Choroid plexus epithelial cell (primary cell): ENCODE data around the gene RNASE3.
"Not testable (repeated sequence)": the region's sequence is repeated elsewhere in the genome, so short reads cannot be mapped to it uniquely, and the experiment has no call there.

ENCODE experiments used
- DNase-seq: peaks from one replicate; pipeline ENCODE4 v3.0.0-alpha.2; 2010; ENCODE audit warnings: low read depth
- H3K4me3 ChIP-seq: 2 replicates; pipeline ENCODE4 v1.5.1; 2011; ENCODE audit warnings: low read depth, mild to moderate bottlenecking, control low read depth, low read length, moderate library complexity
- TF ChIP-seq, protein P1 (sequence below): conservative IDR thresholded peaks from 2 replicates; pipeline ENCODE4 v1.5.1; 2011; ENCODE audit warnings: low read depth, mild to moderate bottlenecking, control low read depth, inconsistent platforms, low read length, moderate library complexity

Gene RNASE3

DNA sequence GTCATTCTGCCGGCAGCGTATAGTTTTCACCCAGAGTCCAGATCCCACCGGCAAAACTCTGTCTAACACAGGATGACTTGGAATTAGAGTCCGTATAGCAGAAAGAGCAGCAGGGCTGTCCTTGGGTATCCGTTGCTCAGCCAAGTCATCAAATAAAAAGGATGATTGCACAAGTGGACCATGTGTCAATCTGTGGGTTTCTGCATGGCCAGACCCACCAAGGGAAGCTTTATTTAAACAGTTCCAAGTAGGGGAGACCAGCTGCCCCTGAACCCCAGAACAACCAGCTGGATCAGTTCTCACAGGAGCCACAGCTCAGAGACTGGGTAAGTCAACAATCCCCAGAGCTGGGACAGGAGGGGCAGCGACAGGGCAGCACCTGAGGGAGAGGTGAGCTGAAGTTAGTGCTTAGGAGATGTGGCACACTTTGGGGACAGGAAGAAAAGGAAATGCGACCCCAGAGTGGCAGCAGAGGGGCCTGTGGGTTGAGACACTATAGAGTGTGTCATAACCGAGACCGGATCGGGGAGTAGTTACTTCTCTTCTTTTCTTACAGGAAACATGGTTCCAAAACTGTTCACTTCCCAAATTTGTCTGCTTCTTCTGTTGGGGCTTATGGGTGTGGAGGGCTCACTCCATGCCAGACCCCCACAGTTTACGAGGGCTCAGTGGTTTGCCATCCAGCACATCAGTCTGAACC lies at the start of gene RNASE3:
TSS of gene RNASE3 (plus strand) at position 260 of the 700 bp plus-strand sequence. CDS start at position 562, 302 bp downstream.
- H3K4me3 ChIP-seq, DNase-seq: not testable (repeated sequence)

DNA sequence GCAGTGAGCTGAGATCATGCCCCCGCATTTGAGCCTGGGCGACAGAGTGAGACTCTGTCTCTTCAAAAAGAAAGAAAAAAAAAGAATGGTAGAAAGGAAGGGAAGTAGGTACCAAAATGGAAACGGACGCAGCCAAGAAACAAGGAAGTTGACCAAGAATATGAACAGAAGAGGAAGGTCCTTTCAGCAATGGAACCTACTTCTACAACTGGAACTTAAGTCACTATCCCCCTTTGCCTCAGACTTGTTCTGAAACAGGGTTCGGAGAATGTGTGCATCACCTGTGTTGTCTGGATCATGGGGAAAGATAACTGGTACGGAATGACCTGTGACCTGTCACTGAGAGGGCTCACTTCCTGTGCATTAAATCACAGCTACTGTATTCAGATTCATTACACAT lies 44.6 kb upstream of the RNASE3 start:
- no peak for DNase-seq
- no peak overlapping the region for H3K4me3 ChIP-seq
- TF ChIP-seq, protein P1, sequence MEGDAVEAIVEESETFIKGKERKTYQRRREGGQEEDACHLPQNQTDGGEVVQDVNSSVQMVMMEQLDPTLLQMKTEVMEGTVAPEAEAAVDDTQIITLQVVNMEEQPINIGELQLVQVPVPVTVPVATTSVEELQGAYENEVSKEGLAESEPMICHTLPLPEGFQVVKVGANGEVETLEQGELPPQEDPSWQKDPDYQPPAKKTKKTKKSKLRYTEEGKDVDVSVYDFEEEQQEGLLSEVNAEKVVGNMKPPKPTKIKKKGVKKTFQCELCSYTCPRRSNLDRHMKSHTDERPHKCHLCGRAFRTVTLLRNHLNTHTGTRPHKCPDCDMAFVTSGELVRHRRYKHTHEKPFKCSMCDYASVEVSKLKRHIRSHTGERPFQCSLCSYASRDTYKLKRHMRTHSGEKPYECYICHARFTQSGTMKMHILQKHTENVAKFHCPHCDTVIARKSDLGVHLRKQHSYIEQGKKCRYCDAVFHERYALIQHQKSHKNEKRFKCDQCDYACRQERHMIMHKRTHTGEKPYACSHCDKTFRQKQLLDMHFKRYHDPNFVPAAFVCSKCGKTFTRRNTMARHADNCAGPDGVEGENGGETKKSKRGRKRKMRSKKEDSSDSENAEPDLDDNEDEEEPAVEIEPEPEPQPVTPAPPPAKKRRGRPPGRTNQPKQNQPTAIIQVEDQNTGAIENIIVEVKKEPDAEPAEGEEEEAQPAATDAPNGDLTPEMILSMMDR: no peak

DNA sequence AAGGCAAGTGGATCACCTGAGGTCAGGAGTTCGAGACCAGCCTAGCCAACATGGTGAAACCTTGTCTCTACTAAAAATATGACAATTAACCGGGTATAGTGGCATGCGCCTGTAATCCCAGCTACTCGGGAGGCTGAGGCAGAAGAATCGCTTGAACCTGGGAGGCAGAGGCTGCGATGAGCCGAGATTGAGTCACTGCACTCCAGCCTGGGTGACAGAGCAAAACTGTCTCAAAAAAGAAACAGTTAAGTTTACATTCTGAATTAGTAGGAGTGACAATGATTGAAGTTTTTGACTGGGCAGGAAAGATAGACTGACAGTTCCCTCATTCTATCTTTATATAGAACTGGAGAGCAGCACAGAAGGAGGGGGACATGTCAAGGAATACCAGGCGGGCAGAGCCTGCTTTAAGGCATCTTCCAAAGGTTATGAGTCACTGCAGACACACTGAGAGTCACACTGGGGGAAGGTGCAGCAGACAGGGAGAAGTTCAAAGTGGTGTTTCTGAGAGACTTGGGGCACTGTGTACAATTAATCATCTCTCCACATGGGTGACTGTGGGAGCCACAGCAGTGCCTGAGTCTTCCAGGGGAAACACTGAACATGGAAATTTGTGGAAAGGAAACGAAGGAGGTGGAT lies 42.8 kb upstream of the RNASE3 start:
- DNase-seq: peak; percentile 5
- no peak overlapping the region for H3K4me3 ChIP-seq
- TF ChIP-seq, protein P1: no peak

DNA sequence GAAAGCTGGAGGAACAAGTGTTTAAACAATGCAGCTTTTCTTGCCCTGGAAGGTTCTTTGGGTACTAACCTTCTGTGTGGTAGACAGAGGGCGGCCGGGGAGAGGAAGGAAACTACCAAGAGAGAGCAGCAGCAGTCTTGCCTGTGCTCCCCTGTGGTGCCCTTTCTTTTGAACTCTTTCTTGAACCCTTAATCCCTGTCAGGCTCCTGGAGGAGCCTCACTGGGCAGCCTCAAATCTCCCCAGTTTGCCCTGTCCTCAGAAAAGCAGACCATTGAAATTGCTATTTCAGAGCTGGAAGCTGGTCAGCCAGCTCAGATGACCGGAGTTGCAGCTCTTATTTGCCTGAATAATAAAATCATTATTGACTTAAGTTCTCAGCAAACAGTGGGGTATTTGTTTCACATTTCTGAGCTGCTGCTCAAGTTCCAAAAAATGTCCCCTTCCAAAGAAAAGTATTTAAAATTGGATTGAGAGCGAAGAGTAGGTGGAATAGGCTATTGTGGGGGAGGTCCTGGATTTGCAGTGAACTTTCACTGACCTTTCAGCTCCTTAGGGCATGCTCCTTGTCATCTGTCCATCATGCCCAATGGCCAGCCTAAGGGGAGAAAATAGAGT lies 42.1 kb upstream of the RNASE3 start:
- no peak overlapping the region for H3K4me3 ChIP-seq
- TF ChIP-seq, protein P1: no peak
- DNase-seq: no peak

DNA sequence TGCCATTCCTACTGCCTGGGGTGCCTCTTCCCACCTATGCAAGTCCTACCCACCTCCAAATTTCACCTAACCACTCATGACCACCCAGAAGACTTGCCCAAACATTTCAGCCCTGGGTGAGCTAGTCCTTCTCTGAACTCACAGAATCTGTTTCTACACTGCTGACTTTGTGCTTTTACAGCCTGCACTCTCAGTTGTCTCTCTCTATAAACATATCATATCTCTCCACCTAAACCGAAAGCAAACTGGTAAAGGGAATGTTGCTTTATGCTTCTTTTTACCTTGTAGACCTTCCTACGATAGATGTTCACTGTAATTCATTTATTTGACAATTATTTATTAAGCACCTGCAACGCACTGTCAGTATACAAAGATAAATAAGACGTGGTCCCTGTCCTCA lies 38.1 kb upstream of the RNASE3 start:
- no peak overlapping the region for H3K4me3 ChIP-seq
- TF ChIP-seq, protein P1: no peak
- DNase-seq: no peak

DNA sequence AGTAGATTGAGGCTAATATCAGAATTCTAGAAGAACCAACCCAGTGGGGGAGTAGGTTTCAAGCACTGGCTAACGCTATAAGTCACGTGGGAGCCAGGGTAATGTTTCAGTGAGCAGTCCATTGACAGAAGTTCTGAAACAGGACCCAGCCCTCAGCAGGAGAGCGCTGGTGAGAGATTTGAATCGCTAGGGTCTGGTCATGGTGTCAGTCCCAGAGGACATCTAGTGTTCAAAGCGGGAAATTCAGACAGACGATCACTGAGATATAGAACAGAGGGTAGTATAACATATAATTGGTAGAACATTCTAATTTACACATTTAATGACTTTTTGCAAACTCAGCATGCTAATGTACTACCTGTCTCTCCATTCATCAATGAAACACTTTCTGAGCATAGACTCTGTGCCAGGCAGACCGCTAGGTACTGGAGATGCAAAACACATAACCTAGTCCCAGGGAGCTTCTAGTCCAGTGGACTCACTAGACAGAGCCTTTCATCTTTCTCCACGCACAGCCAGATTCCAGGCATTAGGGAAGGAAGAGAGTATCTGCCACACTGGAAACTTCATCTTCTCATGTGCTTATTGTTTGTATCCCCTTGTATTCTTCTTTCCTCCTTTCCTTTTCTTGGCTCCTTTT lies 35.4 kb upstream of the RNASE3 start:
- DNase-seq: peak; percentile 89
- H3K4me3 ChIP-seq: no peak overlapping the region
- TF ChIP-seq, protein P1: peak; percentile 81

DNA sequence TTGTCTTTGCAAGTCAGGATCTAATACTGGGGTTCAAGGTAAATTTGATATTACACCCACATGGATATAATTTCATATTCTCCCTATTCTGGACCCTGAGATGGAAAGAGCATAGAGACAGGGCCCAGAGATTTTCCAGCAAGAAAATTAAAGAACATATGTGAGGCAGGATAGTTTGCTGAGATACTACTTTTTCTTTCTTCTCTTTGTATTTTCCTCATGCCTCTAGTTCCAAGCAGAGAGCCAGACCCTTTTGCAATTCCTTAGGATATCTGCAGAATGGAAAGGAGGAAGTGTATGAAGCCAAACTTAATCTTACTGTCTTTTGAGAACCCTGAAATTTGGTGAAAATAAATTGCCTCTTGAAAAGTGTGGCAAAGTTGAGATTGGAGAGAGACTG lies 34.0 kb upstream of the RNASE3 start:
- no peak overlapping the region for H3K4me3 ChIP-seq
- no peak for DNase-seq
- TF ChIP-seq, protein P1: no peak
